GM18498 (cell line): ENCODE data around the gene COL5A1.

Source experiments
- ATAC-seq: cut with Tn5 transposase; IDR thresholded peaks from one replicate; pipeline ENCODE4 v1.9.1; 2021; ENCODE audit warnings: mild to moderate bottlenecking, moderate library complexity; ENCODE audit not compliant: unreplicated experiment

The COL5A1 gene

DNA sequence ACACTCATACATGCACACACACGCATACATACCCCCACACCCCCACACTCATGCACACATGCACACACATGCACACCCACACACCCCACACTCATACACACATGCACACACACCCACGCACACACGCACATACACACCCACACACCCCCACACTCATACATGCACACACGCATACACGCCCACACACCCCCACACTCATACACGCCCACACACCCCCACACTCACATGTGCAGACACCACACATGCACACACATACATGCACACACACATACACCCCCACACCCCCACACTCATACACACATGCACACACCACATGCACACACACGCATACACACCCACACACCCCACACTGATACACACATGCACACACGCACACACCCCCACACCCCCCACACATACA, 118.3 kb downstream of the COL5A1 start:
- ATAC-seq = no peak

DNA sequence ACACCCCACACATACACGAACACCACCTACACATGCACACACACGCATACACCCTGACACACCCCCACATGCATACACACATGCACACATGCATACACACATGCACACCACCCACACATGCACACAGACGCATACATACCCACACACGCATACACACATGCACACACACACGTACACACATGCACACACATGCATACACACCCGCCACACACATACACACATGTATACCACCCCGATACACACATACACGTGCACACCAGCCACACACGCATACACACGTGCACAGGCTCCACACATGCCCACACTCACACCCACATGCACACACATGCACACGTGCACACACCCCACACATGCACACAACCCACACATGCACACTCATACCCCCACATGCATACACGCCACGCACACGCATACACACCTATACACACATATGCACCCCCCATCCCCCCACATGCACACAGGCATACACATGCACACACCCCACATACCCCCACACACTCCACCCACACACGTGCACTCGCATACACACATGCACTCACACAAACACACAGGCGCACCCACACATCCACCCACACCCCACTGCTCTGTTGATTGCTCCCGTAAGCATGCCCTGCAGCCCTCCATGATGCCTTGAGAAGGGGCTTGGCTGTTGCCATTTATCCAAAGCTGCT, 119.3 kb downstream of the COL5A1 start:
- ATAC-seq = no peak

DNA sequence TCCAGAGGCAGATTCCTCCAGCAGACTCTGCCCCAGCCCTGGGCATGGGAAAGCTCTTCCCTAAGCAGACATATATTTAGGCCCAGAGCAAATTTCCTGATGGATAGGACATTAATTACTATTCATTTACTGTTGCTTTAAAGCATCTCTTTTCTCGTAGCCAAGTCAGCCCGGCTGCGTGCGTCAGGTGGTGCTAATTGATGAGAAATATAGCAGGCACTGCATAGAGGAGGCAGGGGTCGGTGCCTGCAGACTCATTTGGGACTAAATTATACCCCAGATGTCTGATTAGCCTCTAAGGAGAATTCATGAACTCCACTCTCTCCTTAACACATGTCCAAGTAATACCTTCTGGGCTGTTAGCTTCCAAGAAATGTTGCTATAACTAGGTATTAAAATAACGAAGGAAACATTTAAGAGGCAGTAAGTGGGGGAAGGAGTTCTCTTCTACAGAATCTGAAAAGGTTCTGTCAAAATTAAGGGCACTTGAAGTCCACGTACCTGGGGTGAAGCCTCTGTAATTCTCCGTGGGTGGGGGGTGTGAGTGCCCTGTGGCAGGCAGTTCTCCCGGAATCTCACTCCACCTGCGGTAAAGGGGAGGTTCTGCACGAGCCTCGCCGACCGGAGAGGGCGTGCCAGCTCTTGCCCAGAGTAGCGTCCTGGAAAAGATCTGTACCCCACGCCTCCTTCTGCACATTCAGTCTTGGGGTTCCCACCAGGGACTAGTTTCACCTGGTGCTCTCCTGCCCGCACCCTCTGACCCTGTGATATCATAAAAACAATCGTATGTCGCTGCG, 123.1 kb downstream of the COL5A1 start:
- ATAC-seq = no peak

DNA sequence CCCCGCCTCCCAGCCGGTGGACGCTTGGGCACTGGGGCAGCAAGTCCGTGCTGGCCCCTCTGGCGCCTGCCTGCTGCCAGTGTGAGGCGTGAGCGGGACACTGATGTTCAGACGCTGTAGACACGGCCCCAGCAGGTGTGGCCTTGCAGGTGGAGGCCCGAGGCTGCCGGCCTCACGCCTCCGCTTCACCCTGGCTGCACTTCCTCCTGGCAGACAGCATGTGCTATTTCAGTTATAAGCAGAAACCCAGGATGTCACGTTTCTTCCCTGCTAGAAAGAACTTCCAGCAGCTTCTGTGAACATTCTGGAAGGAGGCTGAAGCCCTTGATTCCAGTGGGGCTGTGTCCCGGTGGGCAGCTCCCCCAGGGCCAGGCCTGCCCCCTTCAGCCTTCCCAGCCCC, 124.2 kb downstream of the COL5A1 start:
- no peak for ATAC-seq

DNA sequence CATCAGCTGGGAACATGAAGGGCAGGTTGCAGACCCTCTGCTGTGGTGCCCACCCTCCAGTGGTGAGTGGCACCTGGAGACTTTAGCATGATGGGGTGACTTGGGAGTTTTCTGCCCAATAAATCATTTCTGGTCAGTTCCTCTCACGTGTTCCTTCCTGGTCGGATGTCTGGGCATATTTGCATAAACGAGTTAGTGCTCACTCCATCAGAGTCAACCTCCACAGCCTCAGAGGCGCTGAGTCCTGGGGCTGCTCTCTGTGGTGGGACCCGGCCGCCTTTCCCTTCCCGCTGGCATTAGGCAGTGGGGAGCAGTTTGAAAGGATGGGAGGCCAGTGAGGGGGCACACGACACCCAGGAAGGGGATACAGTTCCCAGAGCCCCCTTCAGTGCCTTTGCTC, 125.0 kb downstream of the COL5A1 start:
- ATAC-seq = no peak

DNA sequence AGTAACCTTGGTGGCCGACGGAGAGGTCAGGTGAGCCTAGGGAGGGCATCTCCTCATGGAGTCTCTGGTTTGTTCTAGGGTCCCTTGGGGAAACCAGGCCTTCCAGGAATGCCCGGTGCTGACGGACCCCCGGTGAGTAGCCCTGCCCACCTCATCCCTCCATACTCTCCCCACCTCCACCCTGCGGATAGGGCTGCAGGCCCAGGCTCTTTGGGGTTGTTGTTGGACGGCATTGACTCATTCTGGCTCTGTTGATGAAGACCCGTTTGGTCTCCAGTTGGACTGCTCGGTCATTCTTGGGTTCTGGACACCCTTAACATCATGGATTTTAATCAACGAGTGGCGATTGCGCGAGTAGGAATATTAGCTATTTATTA, 126.7 kb downstream of the COL5A1 start:
- no peak for ATAC-seq

DNA sequence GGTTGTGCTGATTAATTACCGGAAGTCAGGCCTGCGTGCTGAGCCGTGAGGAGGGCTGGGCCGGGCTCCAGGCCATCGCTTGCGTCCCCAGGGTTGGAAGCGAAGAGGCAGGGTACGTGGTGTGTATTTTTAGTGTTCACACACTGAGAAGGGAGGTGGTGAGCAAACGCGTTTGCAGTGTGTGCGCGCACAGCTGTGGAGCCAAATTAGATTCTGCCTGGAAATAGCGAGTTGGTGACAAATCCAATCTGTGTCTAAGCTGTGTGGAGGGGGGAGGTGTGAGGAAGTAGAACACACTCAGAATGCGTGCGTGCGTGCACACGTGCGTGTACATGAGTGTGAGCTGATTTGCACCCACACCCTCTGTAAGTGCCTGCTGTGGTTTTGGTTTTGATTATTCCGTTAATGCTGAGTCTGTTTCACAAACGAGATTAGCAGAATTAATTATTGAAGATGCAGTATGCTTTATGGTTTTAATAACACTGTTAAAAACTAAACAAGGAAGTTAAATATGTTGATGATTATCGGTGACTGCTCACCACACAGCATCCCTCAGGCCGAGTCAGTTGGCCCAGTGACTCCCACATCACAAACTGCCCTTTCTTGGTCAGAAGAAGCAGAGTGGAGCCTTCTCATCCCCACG, 127.2 kb downstream of the COL5A1 start:
- no peak for ATAC-seq

DNA sequence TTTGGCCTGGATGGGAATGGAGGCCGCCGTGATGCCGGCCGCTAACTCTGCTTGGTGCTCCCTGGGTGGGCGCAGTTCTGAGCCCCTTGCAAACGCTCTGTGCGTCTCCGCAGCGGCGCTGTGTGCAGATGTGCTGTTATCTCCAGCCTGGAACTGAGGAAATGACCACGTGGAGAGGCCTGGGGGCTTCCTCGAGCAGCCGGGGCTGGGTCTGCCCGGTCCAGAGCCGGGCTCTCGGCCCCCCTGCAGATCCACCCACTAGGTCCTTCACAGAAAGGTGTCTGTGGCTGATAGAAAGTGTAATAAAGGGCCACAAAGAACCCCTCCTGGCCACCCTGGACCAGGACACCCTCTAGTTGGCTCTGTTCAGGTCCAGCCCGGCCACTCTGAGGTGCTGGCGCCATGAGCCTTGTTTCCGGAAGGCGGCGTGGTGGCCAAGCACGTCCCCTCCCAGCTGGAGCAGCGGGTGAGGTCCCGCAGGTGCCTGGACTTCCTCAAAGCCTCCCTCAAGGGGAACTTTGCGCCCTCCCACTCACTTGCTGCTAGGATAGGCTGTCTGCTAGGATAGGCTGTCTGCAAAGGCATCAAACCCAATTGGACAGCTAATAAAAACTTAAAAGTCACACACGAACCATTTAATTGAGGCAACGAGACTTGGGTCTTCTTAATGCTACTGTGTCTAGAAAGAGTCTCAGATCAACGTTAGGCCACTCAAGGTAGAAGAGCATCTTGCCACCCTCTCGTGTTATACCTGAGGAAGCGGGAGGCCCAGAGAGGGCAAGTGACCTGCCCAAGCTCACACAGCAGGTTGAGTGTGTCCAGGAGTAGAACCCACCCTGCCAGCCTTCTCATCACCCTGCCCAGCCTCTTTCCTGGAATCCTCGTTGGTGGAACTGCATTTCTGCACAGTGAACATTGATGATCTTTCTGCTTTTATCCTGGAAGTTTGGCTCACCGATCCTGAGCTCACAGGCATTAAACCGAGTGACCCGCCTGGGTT, 129.7 kb downstream of the COL5A1 start:
- ATAC-seq = no peak

DNA sequence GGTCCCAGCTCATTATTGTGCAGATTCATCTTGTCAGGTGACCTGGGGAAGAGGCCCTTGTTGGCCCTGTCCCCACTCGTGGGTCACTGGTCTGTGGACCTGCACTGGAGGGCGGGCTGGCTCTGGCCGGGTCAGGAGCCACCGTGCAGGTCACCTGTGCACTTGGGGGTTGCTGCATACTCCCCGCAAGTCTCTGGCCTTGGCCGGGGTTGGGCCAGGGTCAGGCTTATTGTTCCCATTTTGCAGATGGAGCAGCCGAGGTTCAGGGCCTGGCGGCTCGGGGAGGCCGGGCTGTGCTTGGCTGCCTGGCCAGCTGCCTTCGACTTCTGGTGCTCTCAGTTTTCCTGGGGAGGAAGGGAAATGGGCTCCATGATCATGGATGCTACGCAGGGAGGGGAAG, 130.7 kb downstream of the COL5A1 start:
- ATAC-seq = no peak

DNA sequence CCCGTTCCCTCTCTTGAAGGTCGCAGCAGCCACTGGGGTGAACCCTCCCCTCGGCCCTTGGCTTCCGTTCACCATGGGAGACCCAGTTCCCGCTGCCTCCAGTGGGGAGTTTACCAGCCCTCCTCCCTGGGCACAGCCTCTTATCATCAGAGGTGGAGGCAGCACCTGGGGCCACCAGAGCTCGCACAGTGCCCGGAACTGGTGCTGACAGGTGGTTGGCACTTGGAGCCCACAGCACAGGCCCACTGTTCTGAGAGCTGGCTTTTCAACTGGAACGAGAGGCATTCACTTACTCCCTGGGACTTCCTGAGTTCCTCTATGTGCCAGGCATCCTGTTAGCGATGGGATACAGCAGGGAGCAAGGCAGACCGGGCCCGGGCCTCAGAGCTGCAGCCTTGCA, 132.2 kb downstream of the COL5A1 start:
- ATAC-seq = no peak

DNA sequence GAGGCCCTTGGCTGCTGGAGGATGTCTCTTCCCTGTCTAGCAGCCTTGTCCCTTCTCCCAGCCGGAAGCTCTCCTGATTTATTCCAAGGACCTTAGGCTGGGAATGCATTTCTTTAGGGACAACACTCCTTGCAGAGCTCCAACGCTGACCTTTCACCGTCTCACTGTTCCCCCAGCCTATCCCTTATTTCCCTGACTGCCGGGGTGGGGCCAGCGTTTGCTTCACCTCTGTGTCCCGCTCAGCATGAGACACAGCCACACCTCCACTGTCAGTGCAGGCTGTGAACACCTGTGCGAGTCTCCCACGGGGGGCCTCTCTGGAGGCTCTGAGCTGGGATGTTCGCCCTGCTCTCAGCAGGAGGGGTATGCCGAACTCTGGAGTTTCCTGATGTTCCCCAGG, 132.8 kb downstream of the COL5A1 start:
- no peak for ATAC-seq

DNA sequence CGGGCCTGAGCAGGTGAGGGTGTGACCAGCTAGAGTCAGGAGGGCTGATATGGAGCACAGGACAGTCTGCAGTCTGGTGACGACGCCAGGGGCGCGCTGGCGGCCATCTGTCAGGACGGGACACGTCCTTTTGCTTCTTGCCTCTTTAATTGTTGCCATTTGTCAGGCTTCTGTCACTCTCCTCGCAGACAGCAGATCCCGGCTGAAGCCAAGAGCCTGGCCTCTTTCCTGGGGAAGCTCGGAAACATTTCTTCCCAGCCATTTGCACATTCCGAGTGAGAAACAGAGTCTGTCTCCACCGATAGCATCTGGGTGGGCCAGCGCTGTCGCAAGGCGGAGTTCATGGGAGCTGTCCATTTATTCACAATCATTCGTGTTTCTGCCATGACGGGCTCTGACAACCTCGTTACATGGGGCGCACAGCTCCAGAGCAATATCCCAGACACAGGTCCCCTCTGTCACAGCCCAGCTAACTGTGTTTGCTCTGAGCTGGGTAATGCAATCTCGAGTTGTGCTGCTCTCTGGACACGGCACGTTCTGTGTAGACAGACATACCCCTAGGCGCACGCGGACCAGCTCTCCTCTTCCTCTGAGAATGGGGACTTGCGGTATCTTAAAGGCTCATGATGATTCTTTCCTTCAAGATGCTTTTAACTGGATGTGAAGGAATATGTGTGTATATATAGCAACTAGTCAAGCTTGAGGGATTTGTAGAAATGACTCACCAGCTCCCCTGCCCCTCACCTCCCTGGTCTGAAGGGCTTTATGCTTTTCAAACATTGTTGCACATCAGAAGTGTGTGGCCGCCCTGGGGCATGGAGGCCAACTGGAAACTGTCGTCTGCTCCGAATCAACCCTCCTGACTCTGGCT, 133.7 kb downstream of the COL5A1 start:
- ATAC-seq = no peak

DNA sequence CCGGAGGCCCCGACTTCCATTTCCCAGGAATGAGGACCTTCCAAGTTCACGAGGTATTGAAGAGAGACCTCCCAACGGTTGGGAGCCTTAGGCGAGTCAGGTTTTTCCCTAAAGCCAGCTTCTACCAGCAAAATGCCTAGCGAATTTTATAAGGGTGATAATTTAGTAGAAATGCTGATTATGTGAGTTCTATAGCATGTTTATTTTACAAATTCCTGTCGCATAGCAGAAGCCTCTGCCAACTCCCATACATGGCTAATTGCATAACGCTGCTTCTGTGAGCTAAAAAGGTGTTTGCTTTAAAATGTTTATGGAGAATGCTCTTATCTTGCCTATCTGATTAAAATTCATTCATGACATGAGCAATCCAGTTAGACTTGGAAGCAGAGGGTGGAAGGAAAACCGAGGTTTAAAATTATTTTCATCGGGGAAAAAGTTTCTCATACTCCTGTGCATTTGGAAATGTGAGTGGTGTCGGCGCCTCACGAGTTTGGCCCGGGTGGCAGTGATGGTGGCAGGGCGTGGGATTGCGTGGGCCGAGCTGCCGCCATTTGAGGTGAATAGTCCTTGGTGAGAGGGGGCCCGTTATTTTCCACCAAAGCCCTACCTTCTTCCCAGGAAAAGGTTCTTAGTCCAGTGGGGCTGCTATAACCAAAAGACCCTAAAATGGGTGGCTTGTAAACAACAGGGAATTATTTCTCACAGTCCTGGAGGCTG, 134.6 kb downstream of the COL5A1 start:
- ATAC-seq = no peak

DNA sequence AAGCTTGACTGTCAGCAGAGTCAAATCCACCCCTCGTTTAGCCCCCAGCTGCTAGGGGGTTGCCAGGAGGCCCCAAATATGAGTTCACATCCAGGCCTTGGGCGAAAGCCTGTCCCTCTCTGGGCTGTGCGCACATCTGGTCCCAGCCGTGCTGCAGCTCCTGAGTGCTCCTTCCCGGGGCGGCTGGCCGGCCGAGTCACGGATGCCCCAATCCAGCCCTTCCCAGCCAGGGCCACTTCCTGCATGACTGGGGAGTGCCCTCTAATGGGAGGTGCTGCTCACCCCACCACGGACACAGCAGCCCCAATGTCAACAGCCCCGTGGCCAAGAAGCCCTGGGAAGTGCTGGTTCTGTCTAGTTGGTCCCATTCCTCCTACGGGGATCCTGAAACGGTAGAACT, 135.6 kb downstream of the COL5A1 start:
- no peak for ATAC-seq

DNA sequence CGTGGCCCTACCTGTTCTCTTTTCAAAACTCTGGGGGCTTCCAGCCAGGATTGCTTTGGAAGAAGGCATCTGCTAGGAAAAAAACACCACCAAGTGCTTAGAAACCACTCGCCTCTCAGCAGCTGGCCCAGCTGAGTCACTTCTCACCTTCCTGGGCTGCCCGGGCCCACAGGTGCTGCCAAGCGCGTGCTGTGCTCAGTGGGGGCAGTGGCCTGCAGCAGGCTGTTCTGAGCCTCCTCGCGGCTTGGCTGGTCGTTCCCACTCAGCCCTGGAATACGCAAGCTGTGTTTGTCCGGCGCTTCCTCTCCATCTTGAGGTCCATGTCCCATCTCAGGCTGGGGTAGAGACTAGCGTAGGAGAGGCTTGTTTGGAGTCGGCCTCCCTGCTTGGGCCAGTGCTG, 136.6 kb downstream of the COL5A1 start:
- no peak for ATAC-seq

DNA sequence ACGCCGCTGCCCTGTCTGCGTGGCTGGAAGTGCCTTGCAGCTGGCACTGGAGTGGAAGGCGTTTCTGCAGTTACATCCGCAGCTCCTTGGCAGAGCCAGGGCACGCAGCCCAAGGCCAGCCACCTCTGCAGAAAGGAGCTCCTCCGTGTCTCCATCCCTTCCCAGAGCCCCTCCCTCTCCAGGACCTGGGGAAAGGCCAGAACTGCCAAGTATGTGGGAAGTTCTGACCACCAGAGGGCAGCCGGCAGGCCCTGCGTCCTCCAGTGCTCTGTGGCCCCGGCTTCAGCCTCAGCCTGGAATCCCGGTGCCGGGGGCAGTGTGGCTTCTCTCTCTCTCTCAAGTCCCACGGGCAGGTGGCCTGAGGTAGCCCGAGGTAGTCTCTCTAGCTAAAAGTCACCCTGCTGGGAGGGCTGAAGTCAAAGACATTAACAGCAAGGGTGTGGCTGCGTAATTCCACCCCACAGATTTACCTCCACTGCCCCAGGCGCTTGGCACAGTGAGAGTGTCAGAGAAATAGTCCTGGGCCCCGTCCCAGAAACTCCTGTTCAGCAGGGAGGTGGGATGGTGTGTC, 137.3 kb downstream of the COL5A1 start:
- ATAC-seq = no peak

DNA sequence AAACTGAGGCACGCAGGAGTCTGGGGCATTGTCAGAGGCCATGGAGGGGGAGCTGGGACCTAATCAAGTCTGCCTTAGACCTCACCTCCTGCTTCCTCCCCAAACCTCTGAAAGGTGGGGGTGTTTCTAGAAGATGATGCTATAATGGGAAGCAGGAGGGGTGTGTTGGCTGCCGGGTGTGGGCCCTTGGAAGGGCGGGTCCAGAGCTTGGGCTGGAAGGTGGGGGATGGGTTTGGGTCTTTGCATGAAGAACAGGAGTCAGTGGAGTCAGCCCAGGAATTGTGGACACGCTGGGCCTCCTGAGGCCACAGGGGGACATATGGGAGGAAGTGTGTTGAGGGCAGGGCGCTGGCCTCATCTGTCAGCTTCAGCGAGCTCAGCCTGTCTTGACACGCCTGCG, 138.0 kb downstream of the COL5A1 start:
- ATAC-seq = no peak

DNA sequence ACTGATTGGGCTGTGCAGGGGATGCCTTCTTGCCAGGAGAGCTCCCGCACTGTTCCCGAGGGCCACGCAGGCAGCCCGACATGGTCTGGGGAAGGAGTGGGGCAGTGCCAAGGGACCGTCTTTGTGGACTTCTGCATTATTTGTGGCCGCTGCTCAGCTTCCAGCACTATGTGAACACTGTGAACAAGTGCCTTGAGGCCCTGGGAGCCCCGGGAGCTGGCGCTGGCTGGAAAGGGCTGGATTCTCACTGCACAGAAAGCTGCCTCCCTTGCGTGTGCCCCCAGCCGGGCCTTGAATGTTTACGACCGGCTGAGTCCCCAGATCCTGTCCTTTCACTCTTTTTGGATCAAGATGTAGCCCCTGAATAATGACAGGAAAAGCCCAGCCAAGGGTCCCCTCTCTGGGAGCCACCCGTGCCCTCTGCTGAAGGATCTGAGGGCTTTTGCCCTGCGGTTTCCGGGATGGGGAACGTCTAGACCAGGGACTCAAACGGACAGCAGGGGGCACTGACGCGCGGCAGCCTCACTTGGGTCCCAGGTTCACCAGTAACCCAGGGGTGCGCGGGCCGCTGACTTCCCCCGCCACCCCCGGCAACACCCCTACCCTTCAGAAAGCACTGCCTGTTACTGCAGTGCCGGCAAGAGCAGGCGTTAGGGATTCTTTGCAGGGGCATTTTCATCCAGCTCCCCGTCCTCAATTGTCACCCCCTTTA, 140.1 kb downstream of the COL5A1 start:
- ATAC-seq = no peak
